Endothelial cell of umbilical vein (primary cell): ENCODE measurements around the gene FLACC1. TPM values are rescaled to one million over a fixed set of nuclear protein-coding genes. Genes with fewer than 3 reads are reported as not detected.

Experiments used
- BruUV-seq: library from RNA; stranded (reverse); fragments of 400-500 nt; replicated peaks from 2 replicates; lab custom pipeline; 2021; lab: Mats Ljungman, UMichigan
- CTCF ChIA-PET: fragments of 300-600, 350-600 bp; sonication (Branson Sonifier 250); formaldehyde crosslinking; loops from one replicate; lab custom pipeline; 2021; ENCODE audit warnings: antibody characterized with exemption, inconsistent platforms; lab: Charles Lee
- POLR2A ChIA-PET: fragments of 300-600, 350-600 bp; sonication (Branson Sonifier 250); formaldehyde crosslinking; loops from one replicate; lab custom pipeline; 2021; ENCODE audit warnings: antibody characterized with exemption, inconsistent platforms; lab: Charles Lee
- DNase-seq: peaks from one replicate; pipeline ENCODE4 v3.0.0-alpha.2; 2011; ENCODE audit warnings: low read depth, low spot score
- FAIRE-seq: peaks from 2 replicates; lab custom pipeline; 2011; peaks lifted over from hg19 to GRCh38; lab: Jason Lieb, UNC
- H2AFZ ChIP-seq: 2 replicates; pipeline ENCODE4 v1.6.0; 2012; ENCODE audit warnings: low read depth, low read length, control low read depth, inconsistent platforms
- H3K27ac ChIP-seq: 2 replicates; pipeline ENCODE4 v1.5.1; 2011; ENCODE audit warnings: low read depth, mild to moderate bottlenecking, control low read depth, low read length, moderate library complexity; ENCODE audit not compliant: insufficient read depth
- H3K27me3 ChIP-seq, 2 experiments: 2 replicates each; pipeline versions ENCODE4 v1.6.0 to v1.6.1; 2011; ENCODE audit warnings: low read length in 2 of 2, mixed read lengths in 1 of 2; ENCODE audit not compliant: control insufficient read depth in 2 of 2, insufficient read depth in 2 of 2
- H3K36me3 ChIP-seq, 2 experiments: 2 replicates in 1 of 2; 3 replicates in 1 of 2; pipeline ENCODE4 v1.5.1; 2011; ENCODE audit warnings: low read length in 2 of 2, mild to moderate bottlenecking in 1 of 2, moderate library complexity in 1 of 2; ENCODE audit not compliant: control insufficient read depth in 2 of 2, insufficient read depth in 2 of 2; ENCODE audit errors: extremely low read depth in 1 of 2
- H3K4me1 ChIP-seq: 3 replicates; pipeline ENCODE4 v1.5.1; 2011; ENCODE audit warnings: mild to moderate bottlenecking, low read length; ENCODE audit not compliant: control insufficient read depth, insufficient read depth; ENCODE audit errors: extremely low read depth
- H3K4me2 ChIP-seq: 2 replicates; pipeline ENCODE4 v1.6.1; 2011; ENCODE audit warnings: low read length, control low read depth, mixed read lengths; ENCODE audit not compliant: insufficient read depth
- H3K4me3 ChIP-seq, 3 experiments: fragments of 200-600 bp in 1 of 3; sonication (generic), shearing (Covaris generic) in 1 of 3; replicated peaks in 1 of 3; 2 replicates each; pipeline ENCODE4 v1.5.1; 2011 to 2016; ENCODE audit warnings: control low read depth in 3 of 3, low read length in 3 of 3, mild to moderate bottlenecking in 2 of 3, inconsistent platforms in 1 of 3, low read depth in 1 of 3, moderate library complexity in 1 of 3; ENCODE audit not compliant: insufficient read depth in 1 of 3
- H3K79me2 ChIP-seq: 2 replicates; pipeline ENCODE4 v1.6.0; 2012; ENCODE audit warnings: low read length, inconsistent platforms; ENCODE audit not compliant: control insufficient read depth, insufficient read depth
- H3K9ac ChIP-seq: replicated peaks from 2 replicates; pipeline ENCODE3; 2011; ENCODE audit warnings: low read length, control low read depth; ENCODE audit not compliant: insufficient read depth; ENCODE audit errors: extremely low read depth
- H3K9me1 ChIP-seq: replicated peaks from 3 replicates; pipeline ENCODE4 v1.6.0; 2011; ENCODE audit warnings: mild to moderate bottlenecking, low read length; ENCODE audit not compliant: control insufficient read depth, insufficient read depth; ENCODE audit errors: extremely low read depth
- H3K9me3 ChIP-seq: replicated peaks from 2 replicates; pipeline ENCODE4 v1.5.1; 2012; ENCODE audit warnings: low read length, inconsistent platforms; ENCODE audit not compliant: control insufficient read depth, insufficient read depth
- H4K20me1 ChIP-seq: replicated peaks from 2 replicates; pipeline ENCODE3; 2011; ENCODE audit warnings: mild to moderate bottlenecking, low read length; ENCODE audit not compliant: control insufficient read depth, insufficient read depth; ENCODE audit errors: extremely low read depth
- CTCF ChIP-seq, 2 donors: IDR thresholded peaks; 1 replicate in 1 of 2; 2 replicates in 1 of 2; pipeline ENCODE4 v1.5.1; 2011; ENCODE audit warnings: low read length in 2 of 2, mild to moderate bottlenecking in 2 of 2, moderate library complexity in 2 of 2, control low read depth in 1 of 2, inconsistent platforms in 1 of 2, low read depth in 1 of 2; ENCODE audit not compliant: insufficient read depth in 1 of 2; ENCODE audit errors: extremely low read depth in 1 of 2
- EZH2 ChIP-seq: IDR thresholded peaks from 2 replicates; pipeline ENCODE4 v1.6.1; 2012; ENCODE audit warnings: borderline replicate concordance, low read depth, mild to moderate bottlenecking, moderate library complexity, low read length, inconsistent platforms; ENCODE audit not compliant: severe bottlenecking
- FOS ChIP-seq: IDR thresholded peaks from 2 replicates; pipeline ENCODE4 v1.6.1; 2011; ENCODE audit warnings: mild to moderate bottlenecking, low read length, moderate library complexity, borderline replicate concordance; ENCODE audit not compliant: insufficient read depth
- GATA2 ChIP-seq: IDR thresholded peaks from 2 replicates; pipeline ENCODE4 v1.7.0; 2011; ENCODE audit warnings: low read depth, mild to moderate bottlenecking, moderate library complexity, mixed read lengths, low read length; ENCODE audit not compliant: insufficient read length, insufficient read depth
- JUN ChIP-seq: IDR thresholded peaks from 2 replicates; pipeline ENCODE4 v1.6.1; 2011; ENCODE audit warnings: borderline replicate concordance, low read depth; ENCODE audit not compliant: insufficient read length, insufficient read depth
- MAX ChIP-seq: IDR thresholded peaks from 2 replicates; pipeline ENCODE4 v1.6.1; 2011; ENCODE audit not compliant: insufficient read depth, insufficient read length
- MYC ChIP-seq: IDR thresholded peaks from one replicate; pipeline ENCODE4 v1.6.1; 2011; ENCODE audit warnings: mild to moderate bottlenecking, low read depth, low read length
- POLR2A ChIP-seq: IDR thresholded peaks from 2 replicates; pipeline ENCODE4 v1.6.1; 2012; ENCODE audit warnings: low read depth, mild to moderate bottlenecking, control low read depth, low read length
- POLR2AphosphoS5 ChIP-seq: IDR thresholded peaks from 2 replicates; pipeline ENCODE4 v1.6.1; 2012; ENCODE audit warnings: low read depth, mild to moderate bottlenecking, control low read depth, low read length, moderate library complexity; ENCODE audit not compliant: insufficient read depth
- dilution Hi-C: fragments of 300-500 bp; cut with MboI; formaldehyde crosslinking; loops from one replicate; pipeline ENCODE4 v1.15.0; 2019; ENCODE audit warnings: low sequenced_read_pairs; ENCODE audit not compliant: extremely low pct_ligation_motif_present
- intact Hi-C: fragments of 100-400 bp; cut with micrococcal nuclease; formaldehyde crosslinking; loops from one replicate; pipeline ENCODE4 v1.10.0; 2022
- polyA plus RNA-seq, 4 experiments: library from polyadenylated mRNA; depleted of rRNA in 3 of 4; stranded (reverse) in 3 of 4; unstranded in 1 of 4; fragments of >200 nt; gene quantifications; 2 replicates each; pipeline versions ENCODE4 v1.2.1 to v1.2.3, GENCODE V29; 2011 to 2012; ENCODE audit warnings: missing spikeins in 1 of 4
- total RNA-seq: library from RNA; stranded (reverse); gene quantifications from 2 replicates; pipeline ENCODE4 v1.2.3, GENCODE V29; 2021

FLACC1 gene
- total and polyA plus RNA-seq, 2 donors (not counting 3 experiments of a cell fraction or from before 2014, with no cell fraction given): 0.11 to 1.4 TPM

GRCh38 chr2:201353116-201353515 lies 4.0 kb downstream of the FLACC1 start:
- Histone ChIP-seq H3K4me2 (no peak overlapping the region), H3K27me3 (no peaks in the 10 kb centered on the region), H3K9ac (no peak overlapping the region), H3K36me3 (no peaks in the 10 kb centered on the region), H3K79me2 (no peaks in the 10 kb centered on the region), H3K4me1 (no peaks in the 10 kb centered on the region), H3K4me3 (no peak overlapping the region), H3K9me1 (no peaks in the 10 kb centered on the region), H3K9me3 (no peaks in the 10 kb centered on the region), H4K20me1 (no peaks in the 10 kb centered on the region), H2AFZ (no peak overlapping the region), H3K27ac (no peak overlapping the region)
- dilution Hi-C loops (no loop called here), intact Hi-C loops (no loop called here)
- no TSS peak for BruUV-seq
- TF ChIP-seq CTCF (IDR thresholded peaks at IDR 0.05; ENCODE audit: extremely low read depth in 1 of 2, insufficient read depth in 1 of 2, low read depth in 1 of 2, low read length in 2 of 2) (no peak), MAX (no peak), JUN (no peak), FOS (no peak), GATA2 (no peak), POLR2AphosphoS5 (no peak), POLR2A (no peak), MYC (no peak), EZH2 (no peak)
- FAIRE-seq (no peak), DNase-seq (no peak)
- ChIA-PET POLR2A (no interaction called here), CTCF (no interaction called here)
